BJ (cell line): Measurements from ENCODE around the gene COPZ1. TPM values are rescaled to one million over a fixed set of nuclear protein-coding genes. Genes with fewer than 3 reads are reported as not detected.

Experiments
- CTCF ChIA-PET: fragments of 350-600 bp; formaldehyde crosslinking; extraction: SDS; loops from one replicate; lab custom pipeline; 2021; ENCODE audit warnings: antibody characterized with exemption, inconsistent platforms; lab: Yijun Ruan, JAX
- POLR2A ChIA-PET: fragments of 300-600 bp; sonication (Branson Sonifier 250); formaldehyde crosslinking; extraction: SDS; loops from one replicate; lab custom pipeline; 2021; ENCODE audit warnings: antibody characterized with exemption; lab: Charles Lee
- DNase-seq: peaks from one replicate; pipeline ENCODE4 v3.0.0-alpha.2; 2011; ENCODE audit warnings: low read depth
- H3K27me3 ChIP-seq: 2 replicates; pipeline ENCODE4 v1.6.0; 2011; ENCODE audit warnings: low read length; ENCODE audit not compliant: control insufficient read depth, insufficient read depth
- H3K36me3 ChIP-seq: 2 replicates; pipeline ENCODE4 v1.5.1; 2011; ENCODE audit warnings: low read length; ENCODE audit not compliant: control insufficient read depth, insufficient read depth
- H3K4me3 ChIP-seq: 2 replicates; pipeline ENCODE4 v1.5.1; 2011; ENCODE audit warnings: low read depth, mild to moderate bottlenecking, control low read depth, low read length
- polyA plus RNA-seq: library from polyadenylated mRNA; depleted of rRNA; stranded (reverse); fragments of >200 nt; gene quantifications from 2 replicates; pipeline ENCODE4 v1.2.3, GENCODE V29; 2011
- TF ChIP-seq, protein P1 (sequence below): IDR thresholded peaks from 2 replicates; pipeline ENCODE4 v1.5.1; 2011; ENCODE audit warnings: low read depth, mild to moderate bottlenecking, control low read depth, inconsistent platforms, low read length, moderate library complexity; ENCODE audit not compliant: insufficient read depth

COPZ1 gene
- polyA plus RNA-seq, 1 experiment, result 203 TPM

- H3K27me3 ChIP-seq, result no peaks in the 10 kb centered on the region
- TF ChIP-seq, protein P1, sequence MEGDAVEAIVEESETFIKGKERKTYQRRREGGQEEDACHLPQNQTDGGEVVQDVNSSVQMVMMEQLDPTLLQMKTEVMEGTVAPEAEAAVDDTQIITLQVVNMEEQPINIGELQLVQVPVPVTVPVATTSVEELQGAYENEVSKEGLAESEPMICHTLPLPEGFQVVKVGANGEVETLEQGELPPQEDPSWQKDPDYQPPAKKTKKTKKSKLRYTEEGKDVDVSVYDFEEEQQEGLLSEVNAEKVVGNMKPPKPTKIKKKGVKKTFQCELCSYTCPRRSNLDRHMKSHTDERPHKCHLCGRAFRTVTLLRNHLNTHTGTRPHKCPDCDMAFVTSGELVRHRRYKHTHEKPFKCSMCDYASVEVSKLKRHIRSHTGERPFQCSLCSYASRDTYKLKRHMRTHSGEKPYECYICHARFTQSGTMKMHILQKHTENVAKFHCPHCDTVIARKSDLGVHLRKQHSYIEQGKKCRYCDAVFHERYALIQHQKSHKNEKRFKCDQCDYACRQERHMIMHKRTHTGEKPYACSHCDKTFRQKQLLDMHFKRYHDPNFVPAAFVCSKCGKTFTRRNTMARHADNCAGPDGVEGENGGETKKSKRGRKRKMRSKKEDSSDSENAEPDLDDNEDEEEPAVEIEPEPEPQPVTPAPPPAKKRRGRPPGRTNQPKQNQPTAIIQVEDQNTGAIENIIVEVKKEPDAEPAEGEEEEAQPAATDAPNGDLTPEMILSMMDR, result no peak
- DNase-seq, result no peak
- ChIA-PET CTCF (interaction anchor here (2.1 to 5.2 kb wide), 2 partner anchors 10 to 11 kb away, joined by 12 to 53 read pairs; no protein-coding TSS in a partner anchor), POLR2A (no interaction called here)
- H3K4me3 ChIP-seq, result no peak overlapping the region
- peaks cover 4% of the 10 kb centered on the region; the same call in 1 of the 2 replicates for H3K36me3 ChIP-seq
Observed at GRCh38 chr12:54389134-54389508, 64.2 kb downstream of the COPZ1 start.

DNA sequence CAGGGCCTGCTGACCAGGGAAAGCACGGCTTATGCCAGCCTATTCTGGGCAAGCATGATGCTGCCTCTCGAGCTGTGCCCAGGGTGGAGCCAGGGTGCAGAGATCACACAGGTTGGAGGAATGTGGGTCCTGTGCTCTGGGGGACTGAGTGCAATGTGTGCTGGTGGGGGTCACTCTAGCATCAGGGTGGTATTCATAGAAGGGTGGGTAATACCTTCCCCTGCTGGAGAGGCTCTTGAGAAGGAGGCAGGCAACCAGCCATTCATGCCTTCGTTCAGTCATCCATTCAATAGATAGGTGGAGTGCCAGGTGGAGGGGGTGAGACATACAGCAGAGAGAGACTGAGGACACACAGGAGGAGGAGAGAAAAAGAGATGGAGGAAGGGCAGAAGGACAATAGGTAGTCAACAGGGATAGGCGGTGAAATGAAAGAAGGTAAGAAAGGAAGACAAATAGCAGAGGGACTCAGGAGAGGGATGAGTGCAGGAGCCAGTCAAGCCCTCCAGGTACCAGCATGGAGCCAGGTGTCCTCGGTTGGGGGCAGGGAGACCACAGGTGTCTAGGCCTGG lies 64.8 kb downstream of the COPZ1 start:
- CTCF ChIA-PET, result interaction anchor here (2.1 to 5.2 kb wide), 2 partner anchors 10 to 11 kb away, joined by 12 to 53 read pairs; no protein-coding TSS in a partner anchor
- H3K4me3 ChIP-seq, result no peak overlapping the region
- no peak for DNase-seq
- peaks cover 5% of the 10 kb centered on the region; the same call in 1 of the 2 replicates for H3K36me3 ChIP-seq
- no peaks in the 10 kb centered on the region for H3K27me3 ChIP-seq
- TF ChIP-seq, protein P1, result no peak
- POLR2A ChIA-PET, result no interaction called here

DNA sequence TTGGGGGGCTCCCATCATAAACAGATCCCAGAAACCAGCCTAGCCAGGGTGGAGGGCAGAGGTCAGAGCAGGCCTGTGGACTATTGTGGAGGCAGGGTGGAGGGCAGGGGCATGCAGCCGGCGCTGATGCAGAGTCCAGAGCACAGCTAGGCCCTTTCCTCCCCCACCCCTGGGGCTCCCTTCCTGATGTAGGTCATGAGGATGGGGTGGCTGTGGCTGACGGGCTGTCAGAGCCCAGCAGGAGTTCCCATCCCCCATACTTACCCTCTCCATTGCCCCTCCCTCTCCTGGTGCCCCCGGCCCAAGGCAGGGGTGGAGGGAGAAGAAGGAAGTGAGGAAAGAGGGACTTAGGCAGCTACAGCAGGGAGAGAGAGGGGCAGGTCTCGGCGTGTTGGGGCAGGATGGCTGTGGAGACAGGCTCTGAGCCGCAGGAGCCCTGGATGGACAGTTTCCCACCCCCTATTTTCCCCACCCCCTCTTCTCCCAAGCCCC lies 65.3 kb downstream of the COPZ1 start:
- no peak overlapping the region for H3K4me3 ChIP-seq
- H3K27me3 ChIP-seq, result no peaks in the 10 kb centered on the region
- no peak for DNase-seq
- ChIA-PET POLR2A (no interaction called here), CTCF (interaction anchor here (2.1 to 5.2 kb wide), 2 partner anchors 10 to 11 kb away, joined by 12 to 53 read pairs; no protein-coding TSS in a partner anchor)
- TF ChIP-seq, protein P1, result no peak
- H3K36me3 ChIP-seq, result peaks cover 10% of the 10 kb centered on the region

DNA sequence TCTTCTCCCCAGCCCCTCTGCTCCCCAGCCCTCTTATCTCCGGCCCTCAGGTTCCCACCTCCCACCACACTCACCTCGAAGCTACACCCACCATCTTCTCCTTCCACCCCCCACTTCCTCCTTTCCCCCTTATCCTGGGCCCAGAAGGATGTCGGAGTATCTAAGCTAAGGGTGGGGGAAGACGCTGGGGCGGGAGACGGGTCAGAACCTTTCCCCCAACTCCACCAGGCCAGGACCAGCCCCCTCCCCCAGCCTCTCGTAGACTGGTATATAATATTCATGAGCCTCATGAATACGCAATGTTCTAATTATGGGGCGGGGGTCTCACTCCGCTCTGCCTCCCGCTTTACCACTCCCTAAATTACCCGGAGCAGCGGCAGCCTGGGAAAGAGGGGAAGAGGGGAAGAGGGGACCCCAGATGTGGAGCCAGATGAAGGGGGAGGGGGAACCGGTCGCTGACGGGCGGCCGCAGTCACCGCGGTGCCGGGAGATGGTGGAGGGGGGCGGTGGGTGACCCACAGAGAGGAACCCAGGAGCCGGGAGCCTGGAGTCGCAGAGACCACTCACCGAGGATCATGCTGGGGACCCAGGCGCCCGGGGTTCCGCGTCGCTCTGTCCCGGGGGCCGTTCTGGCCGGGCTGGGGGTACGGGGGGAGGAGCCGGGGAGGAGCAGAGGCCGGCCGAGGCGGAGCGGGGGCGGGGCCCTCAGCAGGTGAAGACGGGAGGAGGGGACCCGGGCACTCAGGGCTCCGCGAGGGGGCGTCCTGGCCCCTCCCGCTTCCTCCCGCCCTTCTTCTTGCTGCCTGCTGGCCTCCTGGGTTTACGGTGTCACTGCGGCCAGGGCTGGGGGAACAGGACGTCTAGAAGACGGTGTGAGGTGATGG lies 66.0 kb downstream of the COPZ1 start:
- TF ChIP-seq, protein P1, result 0 out of 2 replicates have a peak, but pooled peaks have one; percentile 13
- H3K4me3 ChIP-seq, result no peak overlapping the region
- H3K27me3 ChIP-seq, result no peaks in the 10 kb centered on the region
- CTCF ChIA-PET, result interaction anchor here (1.7 to 5.2 kb wide), 4 partner anchors 9 to 49 kb away, joined by 6 to 53 read pairs (median 22); no protein-coding TSS in a partner anchor
- no peak for DNase-seq
- POLR2A ChIA-PET, result no interaction called here
- H3K36me3 ChIP-seq, result peaks cover 12% of the 10 kb centered on the region
